ENCODE results near the gene HSBP1.

HSBP1 gene

GRCh38 chr16:83840060-83840617 is 32.4 kb downstream of the HSBP1 start:
- DNase-seq (ENCODE audit: low read depth): no peak
- no peak for TF ChIP-seq CTCF (IDR thresholded peaks at IDR 0.05; ENCODE audit: low read depth, low read length, missing control alignments)
- in situ Hi-C loops (cut with HindIII; ENCODE audit: low sequenced_read_pairs): no loop called here
- H3K4me3 ChIP-seq (ENCODE audit: low read depth, low read length): no peak overlapping the region

GRCh38 chr16:83842291-83842690 is 34.5 kb downstream of the HSBP1 start:
- no peak for TF ChIP-seq CTCF (IDR thresholded peaks at IDR 0.05; ENCODE audit: low read depth, low read length, missing control alignments)
- DNase-seq (ENCODE audit: low read depth): no peak
- in situ Hi-C loops (cut with HindIII; ENCODE audit: low sequenced_read_pairs): no loop called here
- no peak overlapping the region for H3K4me3 ChIP-seq (ENCODE audit: low read depth, low read length)

- in situ Hi-C loops (cut with HindIII; ENCODE audit: low sequenced_read_pairs): no loop called here
- TF ChIP-seq CTCF (IDR thresholded peaks at IDR 0.05; ENCODE audit: low read depth, low read length, missing control alignments): no peak
- H3K4me3 ChIP-seq (ENCODE audit: low read depth, low read length): no peak overlapping the region
- no peak for DNase-seq (ENCODE audit: low read depth)
These were observed 35.2 kb downstream of the HSBP1 start for GRCh38 chr16:83842756-83843507.

- no peak for TF ChIP-seq CTCF (IDR thresholded peaks at IDR 0.05; ENCODE audit: low read depth, low read length, missing control alignments)
- DNase-seq (ENCODE audit: low read depth): no peak
- in situ Hi-C loops (cut with HindIII; ENCODE audit: low sequenced_read_pairs): no loop called here
- H3K4me3 ChIP-seq (ENCODE audit: low read depth, low read length): no peak overlapping the region
These were observed 35.9 kb downstream of the HSBP1 start for GRCh38 chr16:83843657-83844056.

GRCh38 chr16:83845263-83845662 is 37.5 kb downstream of the HSBP1 start:
- TF ChIP-seq CTCF (IDR thresholded peaks at IDR 0.05; ENCODE audit: low read depth, low read length, missing control alignments): no peak
- in situ Hi-C loops (cut with HindIII; ENCODE audit: low sequenced_read_pairs): no loop called here
- no peak for DNase-seq (ENCODE audit: low read depth)
- H3K4me3 ChIP-seq (ENCODE audit: low read depth, low read length): no peak overlapping the region

GRCh38 chr16:83847371-83848225 is 39.8 kb downstream of the HSBP1 start:
- H3K4me3 ChIP-seq (ENCODE audit: low read depth, low read length): no peak overlapping the region
- DNase-seq (ENCODE audit: low read depth): no peak
- in situ Hi-C loops (cut with HindIII; ENCODE audit: low sequenced_read_pairs): no loop called here
- no peak for TF ChIP-seq CTCF (IDR thresholded peaks at IDR 0.05; ENCODE audit: low read depth, low read length, missing control alignments)

All from astrocyte of the cerebellum (primary cell).